Measurements from ENCODE around the gene PACSIN2. TPM values are rescaled to one million over a fixed set of nuclear protein-coding genes. Genes with fewer than 3 reads are reported as not detected.

PACSIN2 gene
- total RNA-seq, 1 donor from 2014 or later: 95.5 TPM

DNA sequence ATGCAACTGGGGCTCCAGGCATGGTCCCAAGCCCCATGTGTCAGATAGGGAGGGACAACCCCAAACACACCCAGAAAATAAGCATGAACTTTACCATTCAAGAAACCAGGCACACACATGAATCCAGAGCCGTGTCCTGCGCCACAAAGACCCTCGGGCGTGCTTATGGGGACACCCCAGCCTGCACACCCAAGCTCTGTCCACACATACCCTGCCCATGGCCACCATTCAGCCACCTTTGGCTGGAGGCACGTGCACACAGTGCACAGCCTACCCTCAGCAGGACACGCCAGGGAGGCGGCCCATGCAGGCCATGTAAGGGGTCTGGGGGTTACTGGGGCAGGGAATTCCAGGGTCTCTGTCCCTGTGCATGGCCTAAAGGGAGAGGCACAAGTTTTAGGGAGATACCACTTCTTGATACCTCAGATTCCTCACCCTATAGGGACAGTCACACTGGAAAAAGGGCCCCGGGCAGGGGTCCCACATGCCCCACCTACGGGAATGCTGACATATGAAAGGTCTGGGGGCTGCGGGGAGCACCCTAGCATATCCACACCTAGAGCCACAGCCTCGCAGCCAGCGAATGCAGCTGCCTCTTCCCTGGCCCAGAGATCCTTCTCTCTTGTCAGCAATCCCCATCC is 20.6 kb downstream of the PACSIN2 start:
- intact Hi-C loops (cut with DNase I): loop anchor here (2.0 to 10.0 kb wide), 3 partner anchors 20 to 350 kb away; partner anchors contain the start of genes ATP5MGL, CYB5R3 and PACSIN2
- Histone ChIP-seq H3K4me1 (peaks cover 33 to 80% of the 10 kb centered on the region in 2 donors), H3K4me3 (peak overlapping the region; percentile 51 to 64), H3K9me3 (no peaks in the 10 kb centered on the region), H3K27me3 (no peaks in the 10 kb centered on the region), H3K27ac (peak overlapping the region; percentile 93), H3K36me3 (peaks cover 0 to 3% of the 10 kb centered on the region in 2 donors)
- peak in 1 of 2 donors; percentile 62 for DNase-seq (ENCODE audit: low spot score in 2 of 2)
- TF ChIP-seq, protein P1, sequence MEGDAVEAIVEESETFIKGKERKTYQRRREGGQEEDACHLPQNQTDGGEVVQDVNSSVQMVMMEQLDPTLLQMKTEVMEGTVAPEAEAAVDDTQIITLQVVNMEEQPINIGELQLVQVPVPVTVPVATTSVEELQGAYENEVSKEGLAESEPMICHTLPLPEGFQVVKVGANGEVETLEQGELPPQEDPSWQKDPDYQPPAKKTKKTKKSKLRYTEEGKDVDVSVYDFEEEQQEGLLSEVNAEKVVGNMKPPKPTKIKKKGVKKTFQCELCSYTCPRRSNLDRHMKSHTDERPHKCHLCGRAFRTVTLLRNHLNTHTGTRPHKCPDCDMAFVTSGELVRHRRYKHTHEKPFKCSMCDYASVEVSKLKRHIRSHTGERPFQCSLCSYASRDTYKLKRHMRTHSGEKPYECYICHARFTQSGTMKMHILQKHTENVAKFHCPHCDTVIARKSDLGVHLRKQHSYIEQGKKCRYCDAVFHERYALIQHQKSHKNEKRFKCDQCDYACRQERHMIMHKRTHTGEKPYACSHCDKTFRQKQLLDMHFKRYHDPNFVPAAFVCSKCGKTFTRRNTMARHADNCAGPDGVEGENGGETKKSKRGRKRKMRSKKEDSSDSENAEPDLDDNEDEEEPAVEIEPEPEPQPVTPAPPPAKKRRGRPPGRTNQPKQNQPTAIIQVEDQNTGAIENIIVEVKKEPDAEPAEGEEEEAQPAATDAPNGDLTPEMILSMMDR (IDR thresholded peaks at IDR 0.05): no peak

DNA sequence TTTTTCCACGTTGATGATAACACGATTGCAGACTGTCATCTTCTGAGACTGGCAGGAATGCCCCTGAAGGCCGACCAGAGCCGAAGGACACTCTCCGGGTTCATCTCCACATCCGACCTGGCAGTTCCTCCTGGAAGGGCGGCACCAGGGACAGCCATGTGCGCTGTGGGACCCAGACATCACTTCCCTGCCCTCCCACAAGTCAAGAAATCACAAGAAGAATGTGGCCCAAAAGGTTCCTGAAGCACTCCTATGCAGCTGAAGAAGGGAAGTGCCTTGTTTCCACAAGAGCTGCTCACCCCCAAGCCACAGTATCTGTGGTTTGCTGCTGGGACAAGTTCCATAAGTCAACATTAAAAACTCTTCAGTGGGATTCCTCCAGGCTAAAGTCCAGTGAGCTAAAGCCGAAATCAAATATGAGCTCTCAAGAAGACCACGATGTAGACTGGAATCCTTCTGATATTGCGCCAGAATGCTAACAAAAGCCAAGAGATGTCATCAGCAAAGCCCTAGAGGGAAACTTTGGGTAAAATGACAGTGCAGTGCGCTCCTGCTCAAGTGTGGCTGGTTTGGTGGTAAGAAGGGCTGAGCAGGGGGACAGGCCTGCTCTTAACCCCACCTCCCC is 21.2 kb downstream of the PACSIN2 start:
- peak in 1 of 2 donors; percentile 65 for DNase-seq (ENCODE audit: low spot score in 2 of 2)
- Histone ChIP-seq H3K27me3 (no peaks in the 10 kb centered on the region), H3K4me3 (peak overlapping the region; percentile 51 to 64), H3K4me1 (peaks cover 33 to 80% of the 10 kb centered on the region in 2 donors), H3K36me3 (peaks cover 0 to 3% of the 10 kb centered on the region in 2 donors), H3K9me3 (no peaks in the 10 kb centered on the region), H3K27ac (peak overlapping the region; percentile 93)
- intact Hi-C loops (cut with DNase I): loop anchor here (2.0 to 10.0 kb wide), 4 partner anchors 21 to 349 kb away; partner anchors contain the start of genes ATP5MGL, CYB5R3 and PACSIN2
- TF ChIP-seq, protein P1 (IDR thresholded peaks at IDR 0.05): no peak

DNA sequence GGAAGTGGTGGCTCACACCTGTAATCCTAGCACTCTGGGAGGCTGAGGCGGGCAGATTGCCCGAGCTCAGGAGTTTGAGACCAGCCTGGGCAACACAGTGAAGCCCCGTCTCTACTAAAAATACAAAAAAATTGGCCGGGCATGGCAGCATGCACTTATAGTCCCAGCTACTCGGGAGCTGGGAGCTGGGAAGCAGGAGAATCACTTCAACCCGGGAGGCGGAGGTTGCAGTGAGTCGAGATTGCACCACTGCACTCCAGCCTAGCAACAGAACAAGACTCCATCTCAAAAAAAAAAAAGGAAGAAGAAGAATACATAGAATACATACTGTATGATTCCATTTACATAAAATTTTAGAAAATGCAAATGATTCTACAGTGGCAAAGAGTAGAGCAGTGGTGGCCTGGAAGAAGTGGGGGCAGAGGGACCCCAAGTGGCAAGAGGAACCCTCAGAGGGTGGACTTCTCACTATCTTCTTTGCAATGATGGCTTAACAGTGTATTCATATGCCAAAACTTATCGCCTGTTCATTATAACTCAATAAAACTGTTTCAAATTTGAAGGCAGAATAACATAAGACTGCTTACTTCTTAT is 22.0 kb downstream of the PACSIN2 start:
- intact Hi-C loops (cut with DNase I): loop anchor here (2.0 to 10.0 kb wide), 3 partner anchors 39 to 348 kb away; partner anchors contain the start of genes ATP5MGL and CYB5R3
- H3K4me3 ChIP-seq: peak overlapping the region; percentile 51 to 64

DNA sequence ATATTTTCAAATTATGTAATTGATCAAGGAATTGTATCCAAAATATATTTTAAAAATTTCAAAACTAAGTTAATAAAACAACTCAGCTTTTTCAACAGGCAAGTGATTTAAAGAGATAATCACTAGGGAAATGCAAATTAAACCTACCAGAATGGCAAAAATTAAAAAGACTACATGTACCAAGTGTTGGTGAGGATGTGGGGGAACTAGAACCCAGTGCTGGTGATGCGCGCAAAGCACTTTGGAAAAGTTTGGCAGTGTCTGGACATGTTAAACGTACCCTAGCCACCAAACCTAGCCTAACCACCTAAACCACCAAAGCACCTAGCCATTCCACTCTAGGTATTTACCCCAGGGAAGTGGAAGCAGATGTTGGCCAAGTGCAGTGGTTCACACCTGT is 22.9 kb downstream of the PACSIN2 start:
- peak in 1 of 2 donors; percentile 24 for DNase-seq (ENCODE audit: low spot score in 2 of 2)
- H3K9me3 ChIP-seq: no peaks in the 10 kb centered on the region
- peak overlapping the region; percentile 93 for H3K27ac ChIP-seq
- TF ChIP-seq, protein P1 (IDR thresholded peaks at IDR 0.05): no peak
- intact Hi-C loops (cut with DNase I): loop anchor here (2.0 to 10.0 kb wide), 3 partner anchors 40 to 347 kb away; partner anchors contain the start of genes ATP5MGL and CYB5R3
- no peaks in the 10 kb centered on the region for H3K27me3 ChIP-seq
- H3K4me3 ChIP-seq: peak overlapping the region in 1 of 2 donors; percentile 5
- H3K4me1 ChIP-seq: peaks cover 25 to 74% of the 10 kb centered on the region in 2 donors
- H3K36me3 ChIP-seq: peaks cover 0 to 3% of the 10 kb centered on the region in 2 donors

More for the DNA sequence above, 22.0 kb downstream of the PACSIN2 start:
- Histone ChIP-seq H3K4me1 (peaks cover 33 to 79% of the 10 kb centered on the region in 2 donors), H3K27me3 (no peaks in the 10 kb centered on the region), H3K9me3 (no peaks in the 10 kb centered on the region), H3K27ac (peak overlapping the region; percentile 93), H3K36me3 (peaks cover 0 to 3% of the 10 kb centered on the region in 2 donors)
- DNase-seq (ENCODE audit: low spot score in 2 of 2): peak in 1 of 2 donors; percentile 54
- TF ChIP-seq, protein P1 (IDR thresholded peaks at IDR 0.05): no peak

DNA sequence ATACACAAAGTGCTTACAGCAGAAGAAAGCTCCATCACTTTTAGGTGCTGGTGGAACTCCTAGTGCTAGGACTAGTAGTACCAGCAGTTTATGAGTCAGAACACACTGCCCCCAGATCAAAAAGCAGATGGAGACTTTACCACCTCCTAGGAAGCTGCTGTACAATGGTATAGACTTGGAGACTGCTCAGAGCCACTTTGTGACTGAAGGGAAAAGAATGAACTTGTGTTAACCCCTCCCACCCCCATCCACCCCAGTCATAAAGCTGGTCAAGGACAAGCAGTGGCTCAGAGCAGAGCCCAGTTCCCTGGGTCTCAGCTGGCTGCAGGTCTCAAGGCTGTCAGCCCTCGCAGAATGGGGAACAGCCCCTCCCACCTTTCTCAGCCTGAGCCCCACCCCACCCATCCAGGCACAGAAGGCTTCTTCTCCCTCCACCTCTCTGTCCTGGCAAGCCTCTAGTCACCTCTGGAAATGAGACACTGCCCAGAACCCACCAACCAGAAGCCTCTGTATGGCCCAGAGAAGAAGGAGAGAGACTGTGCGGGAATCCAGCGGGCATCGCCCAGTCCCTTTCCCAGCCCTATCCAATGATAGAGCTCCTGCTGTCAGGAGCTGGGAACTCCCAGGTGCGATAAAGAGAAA is 23.8 kb downstream of the PACSIN2 start:
- H3K9me3 ChIP-seq: no peaks in the 10 kb centered on the region
- peak in 1 of 2 donors; percentile 67 for DNase-seq (ENCODE audit: low spot score in 2 of 2)
- peak overlapping the region; percentile 93 for H3K27ac ChIP-seq
- TF ChIP-seq, protein P1 (IDR thresholded peaks at IDR 0.05): no peak
- no peaks in the 10 kb centered on the region for H3K27me3 ChIP-seq
- H3K4me1 ChIP-seq: peaks cover 18 to 68% of the 10 kb centered on the region in 2 donors
- peaks cover 0 to 3% of the 10 kb centered on the region in 2 donors for H3K36me3 ChIP-seq
- intact Hi-C loops (cut with DNase I): loop anchor here (5.0 to 10.0 kb wide), 2 partner anchors 41 to 346 kb away; partner anchors contain the start of genes ATP5MGL and CYB5R3
- H3K4me3 ChIP-seq: peak overlapping the region in 1 of 2 donors; percentile 14

Data from ascending aorta (tissue), 2 donors.